Endothelial cell of umbilical vein (primary cell): ENCODE data around the gene TMEM182. TPM values are rescaled to one million over a fixed set of nuclear protein-coding genes. Genes with fewer than 3 reads are reported as not detected.

Source experiments
- BruUV-seq: library from RNA; stranded (reverse); fragments of 400-500 nt; replicated peaks from 2 replicates; lab custom pipeline; 2021; lab: Mats Ljungman, UMichigan
- CTCF ChIA-PET: fragments of 300-600, 350-600 bp; sonication (Branson Sonifier 250); formaldehyde crosslinking; loops from one replicate; lab custom pipeline; 2021; ENCODE audit warnings: antibody characterized with exemption, inconsistent platforms; lab: Charles Lee
- POLR2A ChIA-PET: fragments of 300-600, 350-600 bp; sonication (Branson Sonifier 250); formaldehyde crosslinking; loops from one replicate; lab custom pipeline; 2021; ENCODE audit warnings: antibody characterized with exemption, inconsistent platforms; lab: Charles Lee
- DNase-seq: peaks from one replicate; pipeline ENCODE4 v3.0.0-alpha.2; 2011; ENCODE audit warnings: low read depth, low spot score
- FAIRE-seq: peaks from 2 replicates; lab custom pipeline; 2011; peaks lifted over from hg19 to GRCh38; lab: Jason Lieb, UNC
- H2AFZ ChIP-seq: 2 replicates; pipeline ENCODE4 v1.6.0; 2012; ENCODE audit warnings: low read depth, low read length, control low read depth, inconsistent platforms
- H3K27ac ChIP-seq: 2 replicates; pipeline ENCODE4 v1.5.1; 2011; ENCODE audit warnings: low read depth, mild to moderate bottlenecking, control low read depth, low read length, moderate library complexity; ENCODE audit not compliant: insufficient read depth
- H3K27me3 ChIP-seq, 2 experiments: 2 replicates each; pipeline versions ENCODE4 v1.6.0 to v1.6.1; 2011; ENCODE audit warnings: low read length in 2 of 2, mixed read lengths in 1 of 2; ENCODE audit not compliant: control insufficient read depth in 2 of 2, insufficient read depth in 2 of 2
- H3K36me3 ChIP-seq, 2 experiments: 2 replicates in 1 of 2; 3 replicates in 1 of 2; pipeline ENCODE4 v1.5.1; 2011; ENCODE audit warnings: low read length in 2 of 2, mild to moderate bottlenecking in 1 of 2, moderate library complexity in 1 of 2; ENCODE audit not compliant: control insufficient read depth in 2 of 2, insufficient read depth in 2 of 2; ENCODE audit errors: extremely low read depth in 1 of 2
- H3K4me1 ChIP-seq: 3 replicates; pipeline ENCODE4 v1.5.1; 2011; ENCODE audit warnings: mild to moderate bottlenecking, low read length; ENCODE audit not compliant: control insufficient read depth, insufficient read depth; ENCODE audit errors: extremely low read depth
- H3K4me2 ChIP-seq: 2 replicates; pipeline ENCODE4 v1.6.1; 2011; ENCODE audit warnings: low read length, control low read depth, mixed read lengths; ENCODE audit not compliant: insufficient read depth
- H3K4me3 ChIP-seq, 3 experiments: fragments of 200-600 bp in 1 of 3; sonication (generic), shearing (Covaris generic) in 1 of 3; replicated peaks in 1 of 3; 2 replicates each; pipeline ENCODE4 v1.5.1; 2011 to 2016; ENCODE audit warnings: control low read depth in 3 of 3, low read length in 3 of 3, mild to moderate bottlenecking in 2 of 3, inconsistent platforms in 1 of 3, low read depth in 1 of 3, moderate library complexity in 1 of 3; ENCODE audit not compliant: insufficient read depth in 1 of 3
- H3K79me2 ChIP-seq: 2 replicates; pipeline ENCODE4 v1.6.0; 2012; ENCODE audit warnings: low read length, inconsistent platforms; ENCODE audit not compliant: control insufficient read depth, insufficient read depth
- H3K9ac ChIP-seq: replicated peaks from 2 replicates; pipeline ENCODE3; 2011; ENCODE audit warnings: low read length, control low read depth; ENCODE audit not compliant: insufficient read depth; ENCODE audit errors: extremely low read depth
- H3K9me1 ChIP-seq: replicated peaks from 3 replicates; pipeline ENCODE4 v1.6.0; 2011; ENCODE audit warnings: mild to moderate bottlenecking, low read length; ENCODE audit not compliant: control insufficient read depth, insufficient read depth; ENCODE audit errors: extremely low read depth
- H3K9me3 ChIP-seq: replicated peaks from 2 replicates; pipeline ENCODE4 v1.5.1; 2012; ENCODE audit warnings: low read length, inconsistent platforms; ENCODE audit not compliant: control insufficient read depth, insufficient read depth
- H4K20me1 ChIP-seq: replicated peaks from 2 replicates; pipeline ENCODE3; 2011; ENCODE audit warnings: mild to moderate bottlenecking, low read length; ENCODE audit not compliant: control insufficient read depth, insufficient read depth; ENCODE audit errors: extremely low read depth
- FOS ChIP-seq: IDR thresholded peaks from 2 replicates; pipeline ENCODE4 v1.6.1; 2011; ENCODE audit warnings: mild to moderate bottlenecking, low read length, moderate library complexity, borderline replicate concordance; ENCODE audit not compliant: insufficient read depth
- JUN ChIP-seq: IDR thresholded peaks from 2 replicates; pipeline ENCODE4 v1.6.1; 2011; ENCODE audit warnings: borderline replicate concordance, low read depth; ENCODE audit not compliant: insufficient read length, insufficient read depth
- MAX ChIP-seq: IDR thresholded peaks from 2 replicates; pipeline ENCODE4 v1.6.1; 2011; ENCODE audit not compliant: insufficient read depth, insufficient read length
- MYC ChIP-seq: IDR thresholded peaks from one replicate; pipeline ENCODE4 v1.6.1; 2011; ENCODE audit warnings: mild to moderate bottlenecking, low read depth, low read length
- POLR2A ChIP-seq: IDR thresholded peaks from 2 replicates; pipeline ENCODE4 v1.6.1; 2012; ENCODE audit warnings: low read depth, mild to moderate bottlenecking, control low read depth, low read length
- POLR2AphosphoS5 ChIP-seq: IDR thresholded peaks from 2 replicates; pipeline ENCODE4 v1.6.1; 2012; ENCODE audit warnings: low read depth, mild to moderate bottlenecking, control low read depth, low read length, moderate library complexity; ENCODE audit not compliant: insufficient read depth
- dilution Hi-C: fragments of 300-500 bp; cut with MboI; formaldehyde crosslinking; loops from one replicate; pipeline ENCODE4 v1.15.0; 2019; ENCODE audit warnings: low sequenced_read_pairs; ENCODE audit not compliant: extremely low pct_ligation_motif_present
- intact Hi-C: fragments of 100-400 bp; cut with micrococcal nuclease; formaldehyde crosslinking; loops from one replicate; pipeline ENCODE4 v1.10.0; 2022
- polyA plus RNA-seq, 4 experiments: library from polyadenylated mRNA; depleted of rRNA in 3 of 4; stranded (reverse) in 3 of 4; unstranded in 1 of 4; fragments of >200 nt; gene quantifications; 2 replicates each; pipeline versions ENCODE4 v1.2.1 to v1.2.3, GENCODE V29; 2011 to 2012; ENCODE audit warnings: missing spikeins in 1 of 4
- total RNA-seq: library from RNA; stranded (reverse); gene quantifications from 2 replicates; pipeline ENCODE4 v1.2.3, GENCODE V29; 2021

TMEM182 gene
- total and polyA plus RNA-seq, 2 donors (not counting 3 experiments of a cell fraction or from before 2014, with no cell fraction given): 0.69 to 0.95 TPM

- no peaks in the 10 kb centered on the region for H3K9me3 ChIP-seq
- FAIRE-seq (no peak), DNase-seq (no peak)
- dilution Hi-C loops: no loop called here
- H2AFZ ChIP-seq: no peak overlapping the region
- no peaks in the 10 kb centered on the region for H3K79me2 ChIP-seq
- H4K20me1 ChIP-seq: no peaks in the 10 kb centered on the region
- ChIA-PET CTCF (interaction anchor here (1.0 to 1.7 kb wide), 3 partner anchors 8 to 44 kb away, joined by 3 to 8 read pairs (median 4); no protein-coding TSS in a partner anchor), POLR2A (no interaction called here)
- no TSS peak for BruUV-seq
- H3K27me3 ChIP-seq: no peaks in the 10 kb centered on the region
- H3K9ac ChIP-seq: no peak overlapping the region
- no peaks in the 10 kb centered on the region for H3K36me3 ChIP-seq
- intact Hi-C loops: no loop called here
- no peak overlapping the region for H3K4me2 ChIP-seq
- no peaks in the 10 kb centered on the region for H3K9me1 ChIP-seq
- no peak overlapping the region for H3K27ac ChIP-seq
- no peak overlapping the region for H3K4me3 ChIP-seq
- no peaks in the 10 kb centered on the region for H3K4me1 ChIP-seq
- TF ChIP-seq POLR2A: no peak
- TF ChIP-seq POLR2AphosphoS5: no peak
- TF ChIP-seq MYC: no peak
These were observed 35.7 kb downstream of the TMEM182 start for GRCh38 chr2:102797486-102797885.

GRCh38 chr2:102798181-102798580 is 36.4 kb downstream of the TMEM182 start:
- no peaks in the 10 kb centered on the region for H3K9me3 ChIP-seq
- DNase-seq (no peak), FAIRE-seq (no peak)
- CTCF ChIA-PET: no interaction called here
- H2AFZ ChIP-seq: no peak overlapping the region
- no peak overlapping the region for H3K4me2 ChIP-seq
- H3K27me3 ChIP-seq: no peaks in the 10 kb centered on the region
- BruUV-seq: no TSS peak
- H3K27ac ChIP-seq: no peak overlapping the region
- H3K4me3 ChIP-seq: no peak overlapping the region
- no peaks in the 10 kb centered on the region for H3K4me1 ChIP-seq
- no peaks in the 10 kb centered on the region for H3K9me1 ChIP-seq
- dilution Hi-C loops: no loop called here
- no peaks in the 10 kb centered on the region for H3K79me2 ChIP-seq
- no peaks in the 10 kb centered on the region for H3K36me3 ChIP-seq
- no peaks in the 10 kb centered on the region for H4K20me1 ChIP-seq
- intact Hi-C loops: no loop called here
- POLR2A ChIA-PET: no interaction called here
- TF ChIP-seq POLR2AphosphoS5 (no peak), MAX (no peak), JUN (no peak), FOS (no peak)
- no peak overlapping the region for H3K9ac ChIP-seq
